ENCODE measurements around the gene PSME4.
"Not testable (repeated sequence)": the region's sequence is repeated elsewhere in the genome, so short reads cannot be mapped to it uniquely, and the experiment has no call there.

PSME4 gene

GRCh38 chr2:53964257-53964952 lies 6.4 kb downstream of the PSME4 start:
- in situ Hi-C loops (cut with MboI; ENCODE audit: low sequenced_read_pairs), result no loop called here

- in situ Hi-C loops (cut with MboI; ENCODE audit: low sequenced_read_pairs), result not testable (repeated sequence)
Observed at GRCh38 chr2:53961478-53962216, 9.1 kb downstream of the PSME4 start.

- in situ Hi-C loops (cut with MboI; ENCODE audit: low sequenced_read_pairs), result no loop called here
Observed at GRCh38 chr2:53960476-53960875, 10.3 kb downstream of the PSME4 start.

DNA sequence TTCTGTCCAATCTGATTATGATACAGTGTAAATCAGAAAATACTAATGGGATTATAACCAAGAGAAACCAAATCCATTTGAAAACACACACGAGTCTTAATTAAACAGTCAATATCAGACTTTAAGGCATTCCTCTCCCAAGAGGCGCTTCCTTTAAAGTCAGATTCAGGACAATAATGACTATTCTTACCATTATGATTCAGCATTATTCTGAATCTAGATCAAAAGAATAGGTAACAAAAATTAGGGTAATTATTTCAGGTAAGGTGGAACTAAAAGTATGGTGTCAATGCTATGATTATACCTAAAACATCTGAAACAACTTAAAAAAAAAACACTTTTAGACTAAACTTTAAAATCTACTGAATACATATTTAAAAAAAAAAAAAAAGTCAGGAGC lies 12.3 kb downstream of the PSME4 start:
- in situ Hi-C loops (cut with MboI; ENCODE audit: low sequenced_read_pairs), result no loop called here

DNA sequence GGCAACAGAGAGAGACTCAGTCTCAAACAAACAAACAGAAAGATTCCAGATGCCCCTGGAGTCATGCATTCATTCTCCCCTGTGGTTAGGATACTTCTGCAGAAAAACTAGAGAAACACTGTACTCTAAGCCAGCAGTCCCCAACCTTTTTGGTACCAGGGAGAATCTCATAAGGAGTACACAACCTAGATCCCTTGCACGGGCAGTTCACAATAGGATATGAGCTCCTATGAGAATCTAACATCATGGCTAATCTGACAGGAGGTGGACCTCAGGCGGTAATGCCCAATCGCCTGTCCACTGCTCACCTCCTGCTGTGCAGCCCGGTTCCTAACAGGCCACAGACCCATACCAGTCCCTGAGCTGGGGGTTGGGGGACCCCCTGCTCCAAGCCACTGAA lies 18.3 kb downstream of the PSME4 start:
- in situ Hi-C loops (cut with MboI; ENCODE audit: low sequenced_read_pairs), result no loop called here

- in situ Hi-C loops (cut with MboI; ENCODE audit: low sequenced_read_pairs), result no loop called here
Observed at GRCh38 chr2:53949457-53949856, 21.3 kb downstream of the PSME4 start.

- in situ Hi-C loops (cut with MboI; ENCODE audit: low sequenced_read_pairs), result no loop called here
Observed at GRCh38 chr2:53945538-53945937, 25.3 kb downstream of the PSME4 start.

DNA sequence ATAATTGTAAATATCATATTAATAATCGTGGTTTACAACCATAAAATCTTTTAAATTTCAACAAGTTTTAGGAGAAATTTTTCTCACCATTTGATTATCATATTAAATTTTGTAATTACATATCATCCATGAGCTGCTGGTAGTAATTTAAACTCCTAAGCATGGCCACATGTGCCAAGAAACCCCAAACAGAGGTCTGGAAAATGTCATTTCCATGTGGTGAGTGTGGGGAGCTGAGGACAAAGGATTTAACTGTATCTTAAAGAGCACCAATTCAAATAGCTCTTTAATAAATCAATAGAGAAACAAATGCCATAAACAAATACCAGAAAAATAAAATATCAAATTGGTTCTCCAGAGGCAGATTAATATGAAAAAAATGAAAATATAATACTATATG lies 26.3 kb downstream of the PSME4 start:
- in situ Hi-C loops (cut with MboI; ENCODE audit: low sequenced_read_pairs), result no loop called here

DNA sequence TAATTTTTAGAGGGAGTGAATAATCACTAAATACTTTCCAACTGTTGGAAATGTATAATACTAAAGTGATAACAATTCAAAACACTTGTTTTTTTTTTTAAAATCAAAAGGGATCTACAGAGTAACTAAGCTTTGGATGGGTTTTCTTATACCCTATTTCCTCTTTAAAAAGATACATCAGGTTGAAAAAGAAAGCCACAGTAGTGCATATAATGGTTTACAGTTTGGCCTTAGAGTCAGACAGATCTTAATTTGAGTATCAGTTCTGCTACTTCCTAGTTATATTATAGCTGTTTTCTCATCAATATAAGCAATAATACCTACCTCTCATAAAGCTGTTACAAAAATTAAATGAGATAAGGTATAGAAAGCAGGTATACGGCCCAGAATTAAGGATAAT lies 28.5 kb downstream of the PSME4 start:
- in situ Hi-C loops (cut with MboI; ENCODE audit: low sequenced_read_pairs), result no loop called here

DNA sequence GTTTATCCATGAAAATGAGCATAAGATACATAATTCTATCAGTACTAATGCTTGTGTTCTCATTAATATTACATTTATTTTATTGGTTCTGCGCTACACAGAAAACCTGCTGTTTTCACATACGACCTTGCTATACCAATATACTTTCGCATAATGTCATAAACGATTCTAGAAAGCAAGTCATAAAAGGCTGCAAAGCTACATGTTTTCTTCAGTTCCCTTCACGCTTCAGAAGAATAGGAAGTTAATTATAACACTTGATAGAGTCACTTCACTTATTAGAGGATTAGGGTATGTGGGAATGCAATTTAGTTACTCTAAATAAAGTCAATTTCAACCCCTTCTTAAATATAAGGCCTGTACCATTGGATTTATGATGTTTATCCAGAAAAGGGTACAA lies 29.0 kb downstream of the PSME4 start:
- in situ Hi-C loops (cut with MboI; ENCODE audit: low sequenced_read_pairs), result no loop called here

- in situ Hi-C loops (cut with MboI; ENCODE audit: low sequenced_read_pairs), result no loop called here
Observed at GRCh38 chr2:53939656-53940055, 31.1 kb downstream of the PSME4 start.

DNA sequence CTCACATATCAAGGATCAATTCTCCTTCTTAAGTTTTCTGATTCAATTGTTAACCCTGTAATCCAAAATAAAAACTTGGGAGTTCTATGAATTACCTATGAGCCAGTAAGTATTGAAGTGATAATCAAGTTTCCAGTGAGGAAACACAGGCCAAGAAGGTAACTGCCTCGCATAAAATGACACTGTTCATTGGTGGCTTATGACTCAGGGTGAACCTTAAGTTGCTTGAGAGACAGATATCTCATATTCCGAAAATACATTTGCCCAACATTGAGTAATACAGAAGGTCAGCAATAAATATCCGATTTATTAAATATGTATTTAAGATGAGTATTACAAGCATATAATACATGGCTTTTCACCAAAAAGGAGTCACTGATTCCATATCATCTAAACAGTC lies 31.9 kb downstream of the PSME4 start:
- in situ Hi-C loops (cut with MboI; ENCODE audit: low sequenced_read_pairs), result no loop called here

- in situ Hi-C loops (cut with MboI; ENCODE audit: low sequenced_read_pairs), result no loop called here
Observed at GRCh38 chr2:53933329-53933728, 37.5 kb downstream of the PSME4 start.

- in situ Hi-C loops (cut with MboI; ENCODE audit: low sequenced_read_pairs), result not testable (repeated sequence)
Observed at GRCh38 chr2:53926321-53926720, 44.5 kb downstream of the PSME4 start.

DNA sequence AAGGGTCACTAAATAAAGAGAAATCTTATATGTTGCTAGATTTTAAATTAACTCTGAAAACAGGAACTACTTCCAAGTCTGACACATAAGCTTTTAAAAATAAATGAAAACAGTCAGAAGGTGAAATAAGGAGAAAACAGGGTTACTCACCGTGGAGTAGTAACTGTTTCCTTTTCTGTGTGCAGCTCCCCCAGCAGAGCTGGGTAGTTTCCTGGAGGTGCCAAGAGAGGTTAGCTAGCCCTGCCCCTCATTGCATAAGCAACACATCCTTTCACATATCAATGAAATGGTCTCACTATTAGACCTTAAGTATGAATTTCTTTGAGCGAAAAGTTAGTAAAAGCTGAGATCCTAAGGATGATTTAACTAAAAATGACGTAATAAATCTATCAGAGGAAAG lies 57.1 kb downstream of the PSME4 start:
- in situ Hi-C loops (cut with MboI; ENCODE audit: low sequenced_read_pairs), result no loop called here

DNA sequence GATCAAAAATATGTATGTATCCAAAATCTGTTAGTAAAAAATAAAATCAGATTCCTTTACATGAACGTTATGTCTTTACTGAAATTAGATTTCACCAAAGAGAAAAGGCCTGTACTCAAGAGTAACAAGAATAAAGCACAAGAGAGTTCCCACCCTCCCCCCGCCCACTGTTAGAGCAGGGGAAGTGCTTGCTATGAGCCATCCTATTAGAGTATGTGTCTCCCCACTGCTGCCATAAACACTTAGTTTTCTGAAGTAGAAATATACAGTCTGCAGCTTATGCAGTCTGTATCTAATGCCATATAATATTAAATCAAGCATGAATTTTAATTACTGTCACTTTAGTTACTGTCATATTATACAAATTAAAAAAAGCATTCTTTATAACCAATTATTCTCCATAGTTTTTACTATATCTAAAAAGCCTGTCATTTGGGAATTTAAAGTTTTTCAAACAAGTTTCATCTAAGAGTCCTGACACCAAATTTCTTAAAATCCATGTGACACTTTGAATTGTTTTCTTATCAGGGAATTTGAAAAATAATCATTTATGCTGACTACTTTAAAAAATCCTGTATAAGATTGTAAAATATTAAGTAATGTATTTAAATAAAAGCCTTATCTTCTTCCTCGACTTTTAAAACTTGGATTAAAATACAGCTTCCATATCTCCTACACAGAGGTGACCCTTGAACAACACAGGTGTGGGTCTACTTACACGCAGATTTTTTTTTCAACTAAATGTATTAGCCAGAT lies 59.2 kb downstream of the PSME4 start:
- in situ Hi-C loops (cut with MboI; ENCODE audit: low sequenced_read_pairs), result no loop called here

DNA sequence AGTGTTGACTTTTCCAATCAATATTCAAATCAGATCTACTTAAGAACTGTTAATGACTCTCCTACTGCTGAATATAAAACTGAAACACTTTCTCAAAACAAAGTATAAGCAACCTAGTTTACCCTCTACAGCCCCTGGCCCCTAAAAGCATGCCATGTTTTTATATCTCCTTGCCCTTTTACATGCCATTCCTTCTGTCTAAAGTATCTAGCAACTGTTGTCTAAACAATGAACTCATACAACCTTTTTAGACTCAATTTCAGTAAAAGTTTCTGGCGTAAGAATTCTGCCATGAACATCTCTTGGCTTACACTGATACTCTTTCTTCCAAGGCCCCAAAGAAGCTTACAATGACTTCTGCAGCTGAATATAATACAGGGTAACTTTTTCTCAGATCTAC lies 63.2 kb downstream of the PSME4 start:
- in situ Hi-C loops (cut with MboI; ENCODE audit: low sequenced_read_pairs), result no loop called here

DNA sequence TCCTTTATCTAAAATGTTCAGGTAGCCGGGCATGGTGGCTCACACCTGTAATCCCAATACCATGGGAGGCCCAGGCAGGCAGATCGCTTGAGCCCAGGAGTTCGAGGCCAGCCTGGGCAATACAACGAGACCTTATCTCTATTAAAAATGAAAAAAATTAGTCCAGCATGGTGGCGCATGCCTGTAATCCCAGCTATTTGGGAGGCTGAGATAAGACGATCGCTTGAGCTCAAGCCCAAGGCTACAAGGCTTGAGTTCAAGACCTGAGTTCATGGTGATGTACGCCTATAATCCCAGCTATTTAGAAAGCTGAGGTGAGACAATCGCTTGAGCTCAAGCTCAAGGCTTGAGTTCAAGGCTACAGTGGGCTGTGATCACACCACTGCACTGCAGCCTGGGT lies 65.4 kb downstream of the PSME4 start:
- in situ Hi-C loops (cut with MboI; ENCODE audit: low sequenced_read_pairs), result no loop called here

DNA sequence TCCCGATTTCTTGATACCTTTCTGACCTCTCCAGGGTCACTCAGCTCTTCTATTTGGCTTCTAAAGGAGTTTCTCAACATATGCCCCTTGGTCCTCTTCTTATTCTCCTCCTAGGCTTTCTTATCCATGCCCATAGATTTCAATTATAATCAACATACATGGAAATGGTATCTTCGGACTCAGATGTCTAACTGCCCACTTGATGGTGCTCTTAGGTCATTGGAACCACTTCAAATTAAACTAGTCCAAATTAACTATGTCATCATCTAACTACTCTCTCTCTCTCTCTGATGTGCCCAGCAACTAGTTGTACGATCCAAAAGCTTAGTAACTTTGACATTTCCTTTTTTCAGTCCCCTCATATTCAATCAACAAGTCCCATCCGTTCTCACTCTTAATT lies 67.8 kb downstream of the PSME4 start:
- in situ Hi-C loops (cut with MboI; ENCODE audit: low sequenced_read_pairs), result no loop called here

DNA sequence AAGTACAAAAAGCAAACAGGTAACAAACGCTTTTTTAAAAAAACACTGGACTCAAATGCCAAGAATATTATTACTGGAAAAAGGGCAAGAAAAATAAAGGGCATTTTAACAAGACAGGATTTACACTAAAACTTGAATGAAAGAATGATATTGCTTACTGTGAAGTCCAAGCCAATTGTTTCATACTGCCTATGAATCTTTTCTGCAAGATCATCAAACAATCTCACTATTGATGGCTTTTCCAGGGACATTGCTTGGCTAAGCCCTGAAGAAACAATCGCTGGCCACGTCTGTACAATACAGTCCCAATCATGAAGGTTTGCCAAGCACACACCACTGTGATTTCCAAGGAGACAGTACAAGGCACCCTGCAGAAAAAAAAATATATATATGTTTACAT lies 69.6 kb downstream of the PSME4 start:
- in situ Hi-C loops (cut with MboI; ENCODE audit: low sequenced_read_pairs), result no loop called here

GRCh38 chr2:53896864-53897263 lies 73.9 kb downstream of the PSME4 start:
- in situ Hi-C loops (cut with MboI; ENCODE audit: low sequenced_read_pairs), result no loop called here

Data from HL-60/S4 treated with retinoic acid at 250 ng/mL for 4 days and 3 days (cell line).